GM12878 (cell line): ENCODE measurements around the gene CIPC.

ENCODE experiments used
- CREB1 ChIP-seq: IDR thresholded peaks from 2 replicates; pipeline ENCODE4 v1.6.1; 2012; ENCODE audit warnings: low read depth, mild to moderate bottlenecking, inconsistent platforms
- EZH2 ChIP-seq: IDR thresholded peaks from 2 replicates; pipeline ENCODE4 v1.6.1; 2012; ENCODE audit warnings: low read depth, mild to moderate bottlenecking, control low read depth, inconsistent platforms, low read length, borderline replicate concordance; ENCODE audit not compliant: control insufficient read depth
- POLR2AphosphoS5 ChIP-seq: IDR thresholded peaks from 2 replicates; pipeline ENCODE4 v1.6.1; 2011; ENCODE audit warnings: mild to moderate bottlenecking, low read length, inconsistent platforms
- TARDBP ChIP-seq: IDR thresholded peaks from 2 replicates; pipeline ENCODE4 v1.6.1; 2016; ENCODE audit warnings: borderline replicate concordance
- TF ChIP-seq, protein P1 (sequence below), 3 experiments: IDR thresholded peaks in 2 of 3; conservative IDR thresholded peaks in 1 of 3; 2 replicates each; pipeline ENCODE4 v1.5.1; 2011; ENCODE audit warnings: low read depth in 3 of 3, low read length in 3 of 3, mild to moderate bottlenecking in 3 of 3, control low read depth in 2 of 3, moderate library complexity in 2 of 3, inconsistent platforms in 1 of 3, mixed read lengths in 1 of 3; ENCODE audit not compliant: control insufficient read depth in 2 of 3, insufficient read depth in 1 of 3; ENCODE audit errors: extremely low read depth in 1 of 3
- TF ChIP-seq, protein P2 (sequence below): IDR thresholded peaks from 2 replicates; pipeline ENCODE4 v1.6.1; 2011; ENCODE audit warnings: low read depth, mild to moderate bottlenecking, low read length, moderate library complexity, borderline replicate concordance; ENCODE audit errors: extremely low read depth

DNA sequence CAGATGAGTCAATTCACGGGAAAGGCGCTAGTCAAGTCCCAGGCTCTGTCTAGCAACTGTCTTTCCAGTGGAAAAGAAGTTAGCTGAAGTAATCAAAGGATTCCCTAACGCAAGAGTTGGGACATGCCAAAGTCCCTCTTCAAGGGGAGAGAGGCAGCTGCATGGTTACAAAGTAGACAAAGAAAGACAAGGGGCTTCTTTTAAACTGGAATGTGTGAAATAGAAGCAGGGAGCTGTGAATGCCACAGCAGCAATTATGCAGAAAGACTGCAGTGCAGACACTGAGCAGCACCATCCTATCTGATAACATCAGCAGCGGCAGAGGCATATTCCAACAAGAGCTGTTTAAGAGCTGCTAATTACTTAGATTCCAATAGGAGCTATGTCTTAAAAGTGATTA is 12.5 kb upstream of the CIPC start:
- no peak for TF ChIP-seq CREB1
- no peak for TF ChIP-seq POLR2AphosphoS5
- TF ChIP-seq, protein P1, sequence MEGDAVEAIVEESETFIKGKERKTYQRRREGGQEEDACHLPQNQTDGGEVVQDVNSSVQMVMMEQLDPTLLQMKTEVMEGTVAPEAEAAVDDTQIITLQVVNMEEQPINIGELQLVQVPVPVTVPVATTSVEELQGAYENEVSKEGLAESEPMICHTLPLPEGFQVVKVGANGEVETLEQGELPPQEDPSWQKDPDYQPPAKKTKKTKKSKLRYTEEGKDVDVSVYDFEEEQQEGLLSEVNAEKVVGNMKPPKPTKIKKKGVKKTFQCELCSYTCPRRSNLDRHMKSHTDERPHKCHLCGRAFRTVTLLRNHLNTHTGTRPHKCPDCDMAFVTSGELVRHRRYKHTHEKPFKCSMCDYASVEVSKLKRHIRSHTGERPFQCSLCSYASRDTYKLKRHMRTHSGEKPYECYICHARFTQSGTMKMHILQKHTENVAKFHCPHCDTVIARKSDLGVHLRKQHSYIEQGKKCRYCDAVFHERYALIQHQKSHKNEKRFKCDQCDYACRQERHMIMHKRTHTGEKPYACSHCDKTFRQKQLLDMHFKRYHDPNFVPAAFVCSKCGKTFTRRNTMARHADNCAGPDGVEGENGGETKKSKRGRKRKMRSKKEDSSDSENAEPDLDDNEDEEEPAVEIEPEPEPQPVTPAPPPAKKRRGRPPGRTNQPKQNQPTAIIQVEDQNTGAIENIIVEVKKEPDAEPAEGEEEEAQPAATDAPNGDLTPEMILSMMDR (IDR thresholded peaks at IDR 0.05 in 2 of 3, conservative IDR thresholded peaks at IDR 0.05 in 1 of 3; ENCODE audit: control insufficient read depth in 2 of 3, extremely low read depth in 1 of 3, insufficient read depth in 1 of 3, low read depth in 3 of 3, low read length in 3 of 3) = no peak
- TF ChIP-seq EZH2 = no peak
- TF ChIP-seq, protein P2, sequence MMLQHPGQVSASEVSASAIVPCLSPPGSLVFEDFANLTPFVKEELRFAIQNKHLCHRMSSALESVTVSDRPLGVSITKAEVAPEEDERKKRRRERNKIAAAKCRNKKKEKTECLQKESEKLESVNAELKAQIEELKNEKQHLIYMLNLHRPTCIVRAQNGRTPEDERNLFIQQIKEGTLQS = no peak
- TF ChIP-seq TARDBP = no peak
